Chondrocyte (in vitro differentiated cells): ENCODE results near the gene RAB44. TPM values are rescaled to one million over a fixed set of nuclear protein-coding genes. Genes with fewer than 3 reads are reported as not detected.

Experiments
- DNase-seq: peaks from one replicate; pipeline ENCODE4 v3.0.0; 2021; ENCODE audit warnings: mixed read lengths, low spot score
- H3K27ac Mint-ChIP-seq: one replicate; pipeline ENCODE4 v1.8.0; 2021; ENCODE audit warnings: mild to moderate bottlenecking, moderate library complexity, mixed read lengths; ENCODE audit not compliant: unreplicated experiment
- H3K27me3 Mint-ChIP-seq: 2 replicates; pipeline ENCODE4 v1.8.0; 2021; ENCODE audit warnings: low read depth, mixed read lengths
- H3K36me3 Mint-ChIP-seq: 2 replicates; pipeline ENCODE4 v1.8.0; 2021; ENCODE audit warnings: low read depth, mixed read lengths
- H3K4me1 Mint-ChIP-seq: 2 replicates; pipeline ENCODE4 v1.8.0; 2021; ENCODE audit warnings: low read depth, mild to moderate bottlenecking, mixed read lengths
- H3K4me3 Mint-ChIP-seq: one replicate; pipeline ENCODE4 v1.8.0; 2021; ENCODE audit warnings: mild to moderate bottlenecking, moderate library complexity, mixed read lengths; ENCODE audit not compliant: unreplicated experiment
- H3K9me3 Mint-ChIP-seq: 2 replicates; pipeline ENCODE4 v1.8.0; 2021; ENCODE audit warnings: low read depth, mixed read lengths
- CTCF ChIP-seq: fragments of 200-600 bp; sonication (generic); IDR thresholded peaks from 2 replicates; pipeline ENCODE4 v1.5.0; 2021; ENCODE audit warnings: antibody characterized with exemption, mild to moderate bottlenecking, moderate library complexity
- total RNA-seq: library from RNA; stranded (reverse); gene quantifications from 3 replicates; pipeline ENCODE4 v1.2.1, GENCODE V29; 2021

RAB44 gene
- total RNA-seq, 1 donor from 2014 or later = not detected

- H3K4me3 Mint-ChIP-seq = no peak overlapping the region
- no peak for TF ChIP-seq CTCF
- H3K27ac Mint-ChIP-seq = no peak overlapping the region
- H3K36me3 Mint-ChIP-seq = no peaks in the 10 kb centered on the region
- DNase-seq = no peak
- no peaks in the 10 kb centered on the region for H3K27me3 Mint-ChIP-seq
- no peaks in the 10 kb centered on the region for H3K9me3 Mint-ChIP-seq
- no peaks in the 10 kb centered on the region for H3K4me1 Mint-ChIP-seq
Measured at GRCh38 chr6:36758516-36759147, 61.0 kb downstream of the RAB44 start.

GRCh38 chr6:36759148-36759759 is 61.6 kb downstream of the RAB44 start:
- Mint-ChIP-seq H3K4me1 (no peaks in the 10 kb centered on the region), H3K27me3 (no peaks in the 10 kb centered on the region)
- no peak for DNase-seq

GRCh38 chr6:36760685-36761435 is 63.2 kb downstream of the RAB44 start:
- no peak for DNase-seq
- no peak for TF ChIP-seq CTCF
- no peak overlapping the region for H3K4me3 Mint-ChIP-seq
- no peaks in the 10 kb centered on the region for H3K36me3 Mint-ChIP-seq
- H3K9me3 Mint-ChIP-seq = no peaks in the 10 kb centered on the region
- H3K27ac Mint-ChIP-seq = no peak overlapping the region
- H3K4me1 Mint-ChIP-seq = peaks cover 3% of the 10 kb centered on the region
- H3K27me3 Mint-ChIP-seq = no peaks in the 10 kb centered on the region

More at GRCh38 chr6:36759148-36759759, 61.6 kb downstream of the RAB44 start:
- Mint-ChIP-seq H3K9me3 (no peaks in the 10 kb centered on the region), H3K4me3 (no peak overlapping the region), H3K36me3 (no peaks in the 10 kb centered on the region), H3K27ac (no peak overlapping the region)
- TF ChIP-seq CTCF = peak; percentile 92

GRCh38 chr6:36762123-36762522 is 64.5 kb downstream of the RAB44 start:
- no peak for TF ChIP-seq CTCF
- Mint-ChIP-seq H3K36me3 (no peaks in the 10 kb centered on the region), H3K4me1 (peaks cover 7% of the 10 kb centered on the region), H3K27me3 (no peaks in the 10 kb centered on the region), H3K9me3 (no peaks in the 10 kb centered on the region), H3K27ac (no peak overlapping the region), H3K4me3 (no peak overlapping the region)
- DNase-seq = no peak

GRCh38 chr6:36765190-36765589 is 67.6 kb downstream of the RAB44 start:
- no peak for DNase-seq
- no peak overlapping the region for H3K27ac Mint-ChIP-seq
- no peak overlapping the region for H3K4me3 Mint-ChIP-seq
- TF ChIP-seq CTCF = no peak
- no peaks in the 10 kb centered on the region for H3K36me3 Mint-ChIP-seq
- H3K27me3 Mint-ChIP-seq = no peaks in the 10 kb centered on the region
- no peaks in the 10 kb centered on the region for H3K9me3 Mint-ChIP-seq
- H3K4me1 Mint-ChIP-seq = peaks cover 21% of the 10 kb centered on the region
